T47D (cell line): ENCODE results near the gene CETN1.

Source experiments
- DNase-seq, 2 experiments: peaks; one replicate each; pipeline versions ENCODE4 v3.0.0 to v3.0.0-alpha.2; 2011 to 2012; ENCODE audit warnings: low read depth in 1 of 2, low spot score in 1 of 2
- JUND ChIP-seq: IDR thresholded peaks from 2 replicates; pipeline ENCODE4 v1.6.1; 2012; ENCODE audit warnings: low read depth
- in situ Hi-C: cut with HindIII; loops from 2 replicates; pipeline ENCODE4 v1.10.0; 2016; ENCODE audit warnings: low sequenced_read_pairs, low pct_unique_long_range_greater_than_20kb

The CETN1 gene

DNA sequence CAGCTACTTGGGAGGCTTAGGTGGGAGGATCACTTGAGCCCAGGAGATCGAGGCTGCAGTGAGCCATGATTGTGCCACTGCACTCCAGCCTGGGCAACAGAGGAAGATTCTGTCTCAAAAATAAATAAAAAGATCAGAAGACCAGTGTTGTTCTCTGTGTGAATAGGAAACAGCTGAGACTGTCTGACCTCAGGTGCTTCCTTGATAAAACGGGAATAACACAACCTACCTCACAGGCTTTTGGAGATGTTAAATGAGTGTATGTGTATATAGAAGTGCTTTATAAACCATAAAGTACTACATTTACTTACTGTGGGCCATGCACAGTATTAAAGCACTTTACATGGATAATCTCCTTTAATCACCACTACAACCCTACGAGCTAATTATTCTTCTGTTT is 9.9 kb upstream of the CETN1 start:
- in situ Hi-C loops = no loop called here

DNA sequence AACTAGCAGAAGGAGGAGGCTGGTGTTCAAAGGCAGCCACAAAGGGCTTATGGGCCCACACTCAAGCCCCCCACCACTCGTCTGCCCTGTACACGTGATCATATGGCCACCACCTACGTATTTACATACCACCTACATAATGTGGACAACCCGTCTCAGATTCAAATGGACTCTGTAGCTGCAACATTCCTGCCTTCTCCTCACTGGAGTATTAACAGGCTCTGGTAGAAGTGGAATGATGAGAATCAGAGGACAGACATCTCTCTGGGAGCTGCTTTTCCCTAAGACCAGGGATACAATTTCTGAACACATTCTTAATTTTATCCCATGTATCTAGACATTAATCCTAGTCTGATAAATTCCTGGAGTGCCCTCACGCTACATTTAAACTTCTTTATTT is 9.5 kb upstream of the CETN1 start:
- in situ Hi-C loops = no loop called here
- no peak for TF ChIP-seq JUND

More for the DNA sequence above, 9.9 kb upstream of the CETN1 start:
- TF ChIP-seq JUND = no peak
- DNase-seq = no peak

DNA sequence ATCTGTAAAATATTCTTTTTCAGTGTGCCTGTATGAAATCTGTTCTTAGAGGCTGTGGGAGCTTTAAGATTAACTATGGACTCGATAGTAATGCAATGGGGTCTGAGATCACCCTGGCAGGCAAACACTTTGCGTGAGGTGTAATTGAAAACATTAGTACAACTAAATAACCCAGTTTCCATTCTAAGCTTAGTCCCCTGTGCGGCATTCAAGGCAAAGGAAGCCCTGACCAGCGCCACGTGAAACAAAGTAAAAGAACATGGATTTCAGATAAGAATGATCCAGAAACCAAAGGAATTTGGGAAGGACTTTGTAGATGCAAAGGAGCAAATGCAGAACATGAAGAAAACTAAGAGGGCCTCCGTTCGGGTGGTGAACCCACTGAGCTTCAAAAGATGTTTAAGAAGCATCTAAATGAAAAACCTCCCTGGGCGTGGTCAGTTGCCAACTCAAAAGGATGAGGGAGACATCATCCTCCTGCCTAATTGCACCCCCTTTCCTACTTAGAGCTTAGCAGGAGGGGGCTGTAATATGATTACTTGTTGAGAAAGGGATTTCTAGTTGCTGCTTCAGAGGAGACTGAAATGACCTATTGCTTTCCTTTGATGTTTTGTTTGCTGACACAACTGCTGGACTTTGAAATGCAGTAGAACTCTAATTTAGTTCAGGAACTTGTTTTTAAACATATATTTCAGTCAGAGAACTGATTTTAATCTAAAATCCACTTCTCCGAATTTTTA is 7.9 kb upstream of the CETN1 start:
- TF ChIP-seq JUND = no peak
- no peak for DNase-seq
- in situ Hi-C loops = no loop called here

More for the DNA sequence above, 9.5 kb upstream of the CETN1 start:
- DNase-seq = no peak

DNA sequence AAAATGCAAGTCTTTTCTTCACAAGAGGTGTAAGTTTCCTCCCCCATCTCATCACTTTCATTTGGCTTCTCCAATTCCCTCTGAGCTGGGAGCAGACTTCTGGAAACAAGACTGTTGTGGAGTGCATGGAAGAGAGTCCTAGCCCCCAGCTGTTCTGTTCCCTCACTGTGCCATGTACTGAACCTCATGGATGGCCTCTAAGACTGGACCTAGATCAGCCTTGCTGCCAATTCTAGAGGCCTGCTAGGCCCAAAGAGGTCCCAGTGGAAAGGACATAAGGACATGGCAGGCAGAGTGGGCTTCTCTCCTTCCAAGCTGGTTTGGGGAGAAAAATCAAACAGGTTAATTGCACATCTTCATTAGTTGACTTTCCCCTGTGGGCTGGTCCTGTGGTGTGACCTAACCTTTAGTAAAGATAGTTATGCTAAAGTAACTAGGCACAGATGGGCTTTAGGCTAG is 7.3 kb upstream of the CETN1 start:
- TF ChIP-seq JUND = no peak
- DNase-seq = no peak
- in situ Hi-C loops = no loop called here

DNA sequence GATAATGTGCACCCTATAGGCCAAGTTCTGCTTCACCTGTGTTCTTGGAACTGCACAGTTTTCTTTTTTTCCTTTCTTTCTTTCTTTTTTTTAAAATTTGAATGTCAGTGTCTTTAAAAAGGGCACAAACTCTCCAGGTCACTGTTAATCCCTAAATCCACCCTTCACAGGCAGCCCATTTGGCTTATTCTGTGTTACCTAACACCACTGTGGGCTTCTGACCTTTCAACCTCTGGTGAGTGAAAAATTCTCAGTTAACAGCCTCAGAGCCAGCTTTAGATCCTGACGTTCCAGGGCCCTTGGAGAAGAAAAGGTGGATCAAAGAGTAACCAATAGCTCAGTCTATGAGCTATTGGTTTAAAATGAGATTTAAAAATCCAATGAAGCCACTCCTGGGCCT is 6.8 kb upstream of the CETN1 start:
- no peak for TF ChIP-seq JUND
- in situ Hi-C loops = no loop called here
- no peak for DNase-seq

DNA sequence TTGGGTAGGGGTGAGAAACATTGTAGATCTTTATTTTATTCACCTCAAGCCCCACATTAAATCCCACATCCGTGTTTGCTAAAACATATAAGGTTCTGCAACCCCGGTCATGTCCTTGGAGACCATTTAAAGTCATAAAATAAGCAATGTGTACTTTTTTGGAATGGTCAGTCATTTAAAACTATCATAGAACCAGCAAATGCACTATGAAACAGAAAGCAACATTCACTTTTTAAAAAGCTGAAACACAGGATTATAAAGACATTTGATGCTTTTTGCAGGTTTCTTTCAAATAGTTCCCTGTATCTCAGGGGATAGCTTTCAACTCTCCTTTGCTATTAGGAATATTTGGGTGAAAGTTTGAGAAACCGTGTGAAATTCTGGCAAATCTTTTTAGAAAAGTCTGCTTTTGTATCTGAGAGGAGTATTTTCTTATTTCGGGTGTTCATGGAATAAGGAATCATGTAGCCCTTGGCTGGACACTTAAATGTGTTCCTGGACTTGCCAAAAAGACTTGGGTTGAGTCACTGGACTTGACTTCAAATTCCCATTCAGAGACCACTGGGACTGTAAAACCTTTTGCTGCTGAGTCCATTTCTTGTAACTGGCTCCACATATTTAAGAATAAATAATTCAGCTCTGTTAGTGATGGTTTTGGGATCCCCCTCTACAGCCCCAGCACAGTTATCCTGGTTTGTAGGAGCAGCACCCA is 5.9 kb upstream of the CETN1 start:
- TF ChIP-seq JUND = no peak
- DNase-seq = no peak
- in situ Hi-C loops = no loop called here

DNA sequence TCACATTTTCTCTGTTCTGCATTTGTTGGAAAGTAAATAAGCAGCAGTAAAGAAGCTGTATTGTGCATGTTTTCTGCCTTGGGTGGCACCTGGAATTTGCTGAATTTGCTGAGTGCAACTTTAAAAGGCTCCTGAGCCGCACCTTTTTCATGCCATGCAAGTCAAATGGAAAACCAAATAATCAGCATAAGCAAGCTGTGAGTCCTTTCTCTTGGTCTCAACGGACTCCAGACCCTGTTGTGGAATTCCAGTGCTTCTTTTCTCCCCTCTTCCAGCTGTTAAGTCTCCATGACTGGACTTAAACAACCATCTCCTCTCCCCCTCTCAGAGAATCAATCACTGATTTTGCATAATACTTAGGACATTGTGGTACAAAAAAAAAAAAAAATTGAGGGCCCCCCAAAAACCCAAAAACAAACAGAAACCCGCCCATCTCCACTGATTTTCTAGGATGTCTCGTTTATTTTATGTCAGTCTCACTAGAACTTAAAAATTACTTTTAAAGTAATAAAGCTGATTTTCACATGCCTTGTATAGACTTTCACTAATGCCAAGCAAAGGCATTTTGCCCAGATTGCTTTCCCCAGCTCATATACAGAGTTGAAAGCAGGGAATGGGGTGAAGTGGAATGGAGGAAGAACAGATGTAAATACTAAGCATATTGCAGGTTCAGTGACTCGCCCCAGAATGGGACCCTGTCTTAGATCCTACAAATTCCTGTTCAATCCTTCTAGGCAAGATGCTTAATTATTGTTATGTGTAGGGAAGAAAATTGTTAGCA is 5.1 kb upstream of the CETN1 start:
- in situ Hi-C loops = no loop called here
- TF ChIP-seq JUND = no peak
- DNase-seq = no peak

DNA sequence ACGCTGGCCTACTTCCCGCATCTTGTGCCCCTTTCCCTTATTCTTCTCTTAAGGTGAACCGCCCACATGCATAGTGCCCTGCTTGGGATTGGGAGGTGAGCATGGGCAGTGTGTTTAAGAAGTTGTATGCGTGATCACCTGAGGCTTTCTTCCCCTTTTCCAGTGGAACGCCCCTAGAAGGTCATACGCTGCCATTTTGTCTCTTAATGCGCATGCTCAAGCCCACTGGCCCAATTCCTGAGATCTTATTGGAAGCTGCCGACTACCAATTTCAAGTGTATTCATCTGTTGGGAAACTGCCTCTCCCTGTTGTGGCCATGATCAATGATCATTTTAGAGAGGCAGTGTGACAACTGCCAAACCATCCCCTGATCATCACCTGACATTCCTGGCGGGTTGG is 3.3 kb upstream of the CETN1 start:
- TF ChIP-seq JUND = no peak
- no peak for DNase-seq
- in situ Hi-C loops = no loop called here

DNA sequence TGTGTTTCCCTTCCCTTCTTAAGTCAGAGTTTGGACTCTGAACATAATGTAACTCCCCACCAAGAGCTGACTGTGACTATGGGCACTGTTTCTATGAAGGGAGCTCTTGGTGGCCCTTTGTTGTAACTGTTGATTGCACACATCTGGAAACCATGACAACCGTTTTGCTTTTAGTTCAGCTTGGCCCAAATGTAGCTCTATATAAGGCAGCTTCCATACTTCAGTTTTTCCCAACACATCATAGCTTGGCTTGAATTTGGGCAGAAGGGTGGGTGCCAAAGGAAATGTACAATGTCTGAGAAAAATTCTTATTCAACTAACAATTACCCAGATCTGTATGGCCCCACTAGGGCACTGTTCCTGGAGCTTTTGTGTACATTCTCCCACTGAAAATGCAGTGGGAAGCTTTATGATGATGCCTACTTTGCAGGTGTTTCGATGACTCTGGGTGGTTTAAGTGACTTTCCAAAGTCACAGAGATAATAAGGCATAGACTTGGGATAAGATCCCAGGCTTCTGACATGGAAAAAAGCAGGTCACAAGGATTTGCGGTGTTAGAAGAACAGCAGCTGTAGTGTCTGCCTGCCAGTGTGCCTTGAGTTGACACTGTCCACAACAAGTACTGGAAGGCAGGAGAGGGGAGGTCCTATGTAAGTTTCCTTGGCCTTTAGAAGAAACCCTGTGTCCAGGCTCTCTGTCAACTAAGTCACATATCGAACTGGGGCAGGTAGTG is 2.4 kb upstream of the CETN1 start:
- no peak for TF ChIP-seq JUND
- DNase-seq = no peak
- in situ Hi-C loops = no loop called here

DNA sequence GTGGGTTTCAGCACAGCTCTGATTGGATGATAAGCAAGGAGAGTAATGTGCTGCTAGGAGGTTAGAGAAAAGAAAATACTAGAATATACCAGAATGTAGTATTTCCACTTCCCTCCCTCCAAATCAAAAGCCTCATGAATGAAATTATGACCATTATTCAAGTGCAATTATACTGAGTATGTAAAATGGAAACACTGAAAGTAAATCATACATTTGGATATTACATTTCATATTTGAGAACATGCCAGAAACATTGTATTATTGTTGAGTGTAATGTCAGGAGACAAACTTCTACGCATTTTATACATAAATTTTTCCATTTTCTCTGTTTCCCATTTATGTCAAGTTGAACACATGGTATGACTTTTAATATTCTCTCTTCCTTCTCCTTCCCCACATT is 942 bp upstream of the CETN1 start:
- in situ Hi-C loops = no loop called here
- no peak for DNase-seq
- no peak for TF ChIP-seq JUND

DNA sequence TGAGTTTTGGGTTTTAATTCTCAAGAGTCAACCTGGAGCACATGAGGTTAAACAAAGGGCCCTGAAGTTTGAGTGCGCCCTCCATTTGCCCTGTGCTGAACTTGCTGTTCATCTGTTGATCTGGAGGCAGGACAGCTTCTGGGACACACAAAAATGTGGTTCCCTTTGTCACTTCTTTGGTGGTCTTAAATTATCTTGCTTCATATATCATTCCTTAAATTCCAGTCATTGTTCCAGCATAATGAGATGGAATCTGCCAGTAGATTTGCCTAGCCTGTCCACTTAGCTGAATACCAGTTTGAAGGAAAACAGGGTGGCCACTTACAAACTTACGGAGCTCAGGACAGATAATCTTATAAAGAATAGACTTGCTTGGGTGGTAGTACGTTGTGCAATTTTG is 916 bp downstream of the CETN1 start:
- DNase-seq = no peak
- in situ Hi-C loops = no loop called here
- TF ChIP-seq JUND = no peak

DNA sequence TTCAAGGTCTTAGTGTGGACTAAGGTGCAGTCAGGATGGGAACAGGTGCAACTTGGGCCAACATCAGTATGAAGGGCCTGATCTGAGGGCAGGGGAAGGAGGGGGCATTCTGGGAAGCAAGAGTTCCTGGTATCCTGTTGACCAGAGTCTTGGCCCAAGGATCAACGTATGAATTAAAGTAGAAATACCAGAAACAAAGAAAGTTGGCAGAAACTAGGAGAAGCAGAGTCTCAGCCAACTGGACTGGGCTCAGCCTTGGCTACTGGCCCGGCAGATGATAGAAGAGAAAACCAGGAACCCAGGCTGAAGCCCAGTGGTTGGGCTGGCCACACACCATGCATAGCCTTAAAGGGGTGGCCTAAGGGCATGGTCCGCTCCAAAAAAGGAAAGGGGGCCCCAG is 2.3 kb downstream of the CETN1 start:
- no peak for TF ChIP-seq JUND
- no peak for DNase-seq
- in situ Hi-C loops = no loop called here

DNA sequence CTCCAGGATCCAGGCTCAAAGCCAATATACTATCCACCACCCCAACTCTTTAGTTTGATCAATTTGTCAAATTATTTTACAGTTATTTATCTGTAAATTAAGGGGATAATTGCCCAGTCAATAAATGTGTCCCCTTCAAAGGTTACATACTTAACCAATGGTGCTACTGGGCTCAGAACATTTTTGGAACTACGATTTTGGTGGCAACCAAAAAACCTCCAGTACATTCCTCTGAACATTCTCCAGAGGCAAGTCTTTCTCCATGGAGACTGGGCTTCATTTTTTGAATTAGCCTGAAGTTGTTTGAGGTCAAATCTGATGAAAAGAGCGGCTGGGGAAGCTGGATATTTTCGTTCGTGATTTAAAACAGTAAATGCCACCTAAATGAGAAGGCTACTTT is 14.9 kb downstream of the CETN1 start:
- TF ChIP-seq JUND = no peak
- DNase-seq = no peak
- in situ Hi-C loops = no loop called here
